Peyer's patch (tissue), 4 donors: ENCODE measurements around the gene AKAP13.

Source experiments
- POLR2A ChIP-seq, 2 donors: fragments of 450-650 bp; IDR thresholded peaks; one replicate each; pipeline ENCODE4 v1.5.1; 2017; ENCODE audit warnings: antibody characterized with exemption in 2 of 2, mild to moderate bottlenecking in 2 of 2, moderate library complexity in 2 of 2
- TF ChIP-seq, protein P1 (sequence below), 6 experiments: fragments of 450-650 bp in 4 of 6; fragments of 200-600 bp in 2 of 6; sonication (generic) in 1 of 6; IDR thresholded peaks; one replicate each; pipeline ENCODE4 v1.5.1; 2017 to 2019; ENCODE audit warnings: antibody characterized with exemption in 6 of 6, mild to moderate bottlenecking in 3 of 6, moderate library complexity in 1 of 6

DNA sequence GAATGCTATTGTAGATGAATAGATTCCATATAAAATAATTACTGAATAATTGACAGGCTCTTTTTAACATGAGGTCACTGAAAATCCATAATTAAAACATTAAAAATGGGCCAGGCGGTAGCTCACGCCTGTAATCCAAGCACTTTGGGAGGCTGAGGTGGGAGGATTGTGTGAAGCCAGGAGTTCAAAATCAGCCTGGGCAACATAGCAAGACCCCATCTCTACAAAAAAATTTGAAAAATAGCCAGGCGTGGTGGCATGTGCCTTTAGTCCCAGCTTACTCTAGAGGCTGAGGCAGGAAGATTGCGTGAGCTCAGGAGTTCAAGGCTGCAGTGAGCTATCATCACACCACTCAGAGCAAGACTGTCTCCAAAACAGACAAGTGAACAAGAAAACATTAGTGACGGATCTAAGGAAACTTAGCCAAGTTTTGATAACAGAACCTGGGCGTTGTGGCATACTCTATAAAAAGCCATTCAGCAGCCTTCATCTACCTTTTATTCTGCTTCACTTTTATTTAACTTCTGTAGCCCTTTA lies 303.8 kb downstream of the AKAP13 start:
- TF ChIP-seq, protein P1, sequence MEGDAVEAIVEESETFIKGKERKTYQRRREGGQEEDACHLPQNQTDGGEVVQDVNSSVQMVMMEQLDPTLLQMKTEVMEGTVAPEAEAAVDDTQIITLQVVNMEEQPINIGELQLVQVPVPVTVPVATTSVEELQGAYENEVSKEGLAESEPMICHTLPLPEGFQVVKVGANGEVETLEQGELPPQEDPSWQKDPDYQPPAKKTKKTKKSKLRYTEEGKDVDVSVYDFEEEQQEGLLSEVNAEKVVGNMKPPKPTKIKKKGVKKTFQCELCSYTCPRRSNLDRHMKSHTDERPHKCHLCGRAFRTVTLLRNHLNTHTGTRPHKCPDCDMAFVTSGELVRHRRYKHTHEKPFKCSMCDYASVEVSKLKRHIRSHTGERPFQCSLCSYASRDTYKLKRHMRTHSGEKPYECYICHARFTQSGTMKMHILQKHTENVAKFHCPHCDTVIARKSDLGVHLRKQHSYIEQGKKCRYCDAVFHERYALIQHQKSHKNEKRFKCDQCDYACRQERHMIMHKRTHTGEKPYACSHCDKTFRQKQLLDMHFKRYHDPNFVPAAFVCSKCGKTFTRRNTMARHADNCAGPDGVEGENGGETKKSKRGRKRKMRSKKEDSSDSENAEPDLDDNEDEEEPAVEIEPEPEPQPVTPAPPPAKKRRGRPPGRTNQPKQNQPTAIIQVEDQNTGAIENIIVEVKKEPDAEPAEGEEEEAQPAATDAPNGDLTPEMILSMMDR (IDR thresholded peaks at IDR 0.05), result no peak
- no peak for TF ChIP-seq POLR2A (IDR thresholded peaks at IDR 0.05)
